ENCODE results near the gene CNTNAP2. TPM values are rescaled to one million over a fixed set of nuclear protein-coding genes. Genes with fewer than 3 reads are reported as not detected.

Gene CNTNAP2
- total RNA-seq, 1 donor from 2014 or later: 4.2 TPM

GRCh38 chr7:146539836-146540235 is 423.2 kb downstream of the CNTNAP2 start:
- peaks cover 13% of the 10 kb centered on the region for H3K27me3 Mint-ChIP-seq (ENCODE audit: low read depth)
- H3K27ac Mint-ChIP-seq: no peak overlapping the region
- no peaks in the 10 kb centered on the region for H3K9me3 Mint-ChIP-seq
- no peaks in the 10 kb centered on the region for H3K4me1 Mint-ChIP-seq
- TF ChIP-seq CTCF (IDR thresholded peaks at IDR 0.05; ENCODE audit: unreplicated experiment): no peak
- H3K4me3 Mint-ChIP-seq: no peak overlapping the region
- no peaks in the 10 kb centered on the region for H3K36me3 Mint-ChIP-seq
- no peak for DNase-seq (ENCODE audit: low spot score in 2 of 2, unreplicated experiment in 2 of 2)

- Mint-ChIP-seq H3K36me3 (no peaks in the 10 kb centered on the region), H3K27me3 (ENCODE audit: low read depth) (peaks cover 14% of the 10 kb centered on the region), H3K27ac (no peak overlapping the region), H3K4me1 (no peaks in the 10 kb centered on the region), H3K9me3 (no peaks in the 10 kb centered on the region), H3K4me3 (no peak overlapping the region)
- DNase-seq (ENCODE audit: low spot score in 2 of 2, unreplicated experiment in 2 of 2): no peak
- TF ChIP-seq CTCF (IDR thresholded peaks at IDR 0.05; ENCODE audit: unreplicated experiment): no peak
Measured at GRCh38 chr7:146542101-146542500, 425.5 kb downstream of the CNTNAP2 start.

- Mint-ChIP-seq H3K27me3 (ENCODE audit: low read depth) (peaks cover 5% of the 10 kb centered on the region), H3K4me3 (no peak overlapping the region), H3K27ac (no peak overlapping the region), H3K36me3 (no peaks in the 10 kb centered on the region), H3K4me1 (no peaks in the 10 kb centered on the region), H3K9me3 (peaks cover 7% of the 10 kb centered on the region)
- DNase-seq (ENCODE audit: low spot score in 2 of 2, unreplicated experiment in 2 of 2): no peak
- TF ChIP-seq CTCF (IDR thresholded peaks at IDR 0.05; ENCODE audit: unreplicated experiment): no peak
Measured at GRCh38 chr7:146544748-146545147, 428.1 kb downstream of the CNTNAP2 start.

GRCh38 chr7:146548816-146549215 is 432.2 kb downstream of the CNTNAP2 start:
- no peak overlapping the region for H3K4me3 Mint-ChIP-seq
- no peak for TF ChIP-seq CTCF (IDR thresholded peaks at IDR 0.05; ENCODE audit: unreplicated experiment)
- peaks cover 14% of the 10 kb centered on the region for H3K9me3 Mint-ChIP-seq
- no peak overlapping the region for H3K27ac Mint-ChIP-seq
- H3K4me1 Mint-ChIP-seq: no peaks in the 10 kb centered on the region
- H3K36me3 Mint-ChIP-seq: no peaks in the 10 kb centered on the region
- peaks cover 6% of the 10 kb centered on the region for H3K27me3 Mint-ChIP-seq (ENCODE audit: low read depth)
- no peak for DNase-seq (ENCODE audit: low spot score in 2 of 2, unreplicated experiment in 2 of 2)

- Mint-ChIP-seq H3K4me1 (no peaks in the 10 kb centered on the region), H3K27me3 (ENCODE audit: low read depth) (peaks cover 8% of the 10 kb centered on the region), H3K9me3 (peaks cover 7% of the 10 kb centered on the region)
Measured at GRCh38 chr7:146554556-146554955, 438.0 kb downstream of the CNTNAP2 start.

More at GRCh38 chr7:146554556-146554955, 438.0 kb downstream of the CNTNAP2 start:
- no peak for TF ChIP-seq CTCF (IDR thresholded peaks at IDR 0.05; ENCODE audit: unreplicated experiment)
- Mint-ChIP-seq H3K36me3 (no peaks in the 10 kb centered on the region), H3K27ac (no peak overlapping the region), H3K4me3 (no peak overlapping the region)
- DNase-seq (ENCODE audit: low spot score in 2 of 2, unreplicated experiment in 2 of 2): no peak
